T-helper 2 cell treated with Interferon-gamma antibody and Interleukin-4, amounts not matched to agents 100 ng/mL and 5 ng/mL, for 36 hours (primary cell): ENCODE results near the gene ISYNA1. TPM values are rescaled to one million over a fixed set of nuclear protein-coding genes. Genes with fewer than 3 reads are reported as not detected.
"Not testable (repeated sequence)": the region's sequence is repeated elsewhere in the genome, so short reads cannot be mapped to it uniquely, and the experiment has no call there.

Experiments
- intact Hi-C: fragments of 100-400 bp; cut with micrococcal nuclease; formaldehyde crosslinking; loops from one replicate; pipeline ENCODE4 v1.15.1; 2023
- total RNA-seq: library from RNA; stranded (reverse); gene quantifications from 2 replicates; pipeline ENCODE4 v1.2.3, GENCODE V29; 2022

The ISYNA1 gene
- total RNA-seq, 1 donor from 2014 or later = 26.0 TPM

DNA sequence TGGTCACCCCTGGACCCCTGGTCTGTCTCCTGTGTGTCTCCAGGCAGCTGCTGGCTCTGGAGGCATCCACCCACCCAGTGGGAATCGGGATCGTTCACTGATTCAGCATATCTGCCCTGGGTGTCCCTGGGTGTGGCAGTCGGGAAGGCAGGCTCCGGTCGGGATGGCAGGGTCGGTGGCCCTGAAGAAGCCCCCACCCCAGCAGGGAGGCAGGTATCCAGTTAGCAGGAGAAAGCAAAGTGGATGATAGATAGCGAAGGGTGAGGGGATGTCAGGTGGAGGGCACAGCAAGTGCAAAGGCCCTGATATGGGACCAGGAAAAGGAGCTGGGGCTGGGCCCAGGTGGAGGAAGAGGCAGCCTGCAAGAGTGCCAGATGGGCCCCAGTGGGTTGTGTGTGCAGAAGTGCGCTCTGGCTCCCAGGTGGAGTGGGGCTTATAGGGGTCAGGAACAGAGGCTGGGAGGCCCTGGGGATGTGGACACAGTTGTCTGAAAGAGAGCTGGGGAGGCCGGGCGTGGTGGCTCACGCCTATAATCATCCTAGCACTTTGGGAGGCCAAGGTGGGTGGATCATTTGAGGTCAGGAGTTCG is 16.5 kb downstream of the ISYNA1 start:
- intact Hi-C loops = no loop called here

- intact Hi-C loops = no loop called here
Measured at GRCh38 chr19:18420930-18421329, 17.0 kb downstream of the ISYNA1 start.

GRCh38 chr19:18419699-18420460 is 18.1 kb downstream of the ISYNA1 start:
- intact Hi-C loops = loop anchor here (1.0 to 5.0 kb wide), 4 partner anchors 9 to 218 kb away; partner anchors contain the start of genes LSM4 and RAB3A

- intact Hi-C loops = loop anchor here (1.0 to 5.0 kb wide), 4 partner anchors 10 to 217 kb away; partner anchors contain the start of genes LSM4 and RAB3A
Measured at GRCh38 chr19:18419195-18419698, 18.7 kb downstream of the ISYNA1 start, which contains the start of gene SSBP4. Gene SSBP4 (plus strand): TSS chr19:18419398. CDS start chr19:18419649, 251 bp downstream.

- intact Hi-C loops = loop anchor here (1.0 to 5.0 kb wide), 4 partner anchors 11 to 216 kb away; partner anchors contain the start of genes LSM4 and RAB3A
Measured at GRCh38 chr19:18418483-18419194, 19.3 kb downstream of the ISYNA1 start.

DNA sequence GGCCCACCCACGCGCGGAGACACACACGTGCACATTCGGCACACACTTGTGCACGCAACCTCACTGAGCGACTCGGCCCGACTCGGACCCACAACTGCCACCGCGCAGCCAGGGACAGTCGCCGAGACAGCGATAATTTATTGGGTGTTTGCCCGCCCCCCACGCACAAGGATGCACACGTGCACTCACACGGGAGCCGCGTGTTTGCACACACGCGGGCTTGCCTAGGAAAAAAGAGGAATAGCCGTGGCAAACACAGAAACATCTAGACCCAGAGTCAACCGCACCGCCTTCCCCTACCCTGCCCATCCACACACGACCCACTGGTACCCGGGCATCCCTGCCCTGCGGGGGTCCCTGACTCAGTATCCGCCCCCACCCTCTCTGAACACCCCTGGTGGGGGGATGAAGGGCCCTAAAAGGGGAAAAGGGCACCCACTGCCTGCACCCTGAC is 19.9 kb downstream of the ISYNA1 start:
- intact Hi-C loops = loop anchor here (5.0 kb wide), 3 partner anchors 96 to 216 kb away; partner anchors contain the start of genes LSM4 and RAB3A

DNA sequence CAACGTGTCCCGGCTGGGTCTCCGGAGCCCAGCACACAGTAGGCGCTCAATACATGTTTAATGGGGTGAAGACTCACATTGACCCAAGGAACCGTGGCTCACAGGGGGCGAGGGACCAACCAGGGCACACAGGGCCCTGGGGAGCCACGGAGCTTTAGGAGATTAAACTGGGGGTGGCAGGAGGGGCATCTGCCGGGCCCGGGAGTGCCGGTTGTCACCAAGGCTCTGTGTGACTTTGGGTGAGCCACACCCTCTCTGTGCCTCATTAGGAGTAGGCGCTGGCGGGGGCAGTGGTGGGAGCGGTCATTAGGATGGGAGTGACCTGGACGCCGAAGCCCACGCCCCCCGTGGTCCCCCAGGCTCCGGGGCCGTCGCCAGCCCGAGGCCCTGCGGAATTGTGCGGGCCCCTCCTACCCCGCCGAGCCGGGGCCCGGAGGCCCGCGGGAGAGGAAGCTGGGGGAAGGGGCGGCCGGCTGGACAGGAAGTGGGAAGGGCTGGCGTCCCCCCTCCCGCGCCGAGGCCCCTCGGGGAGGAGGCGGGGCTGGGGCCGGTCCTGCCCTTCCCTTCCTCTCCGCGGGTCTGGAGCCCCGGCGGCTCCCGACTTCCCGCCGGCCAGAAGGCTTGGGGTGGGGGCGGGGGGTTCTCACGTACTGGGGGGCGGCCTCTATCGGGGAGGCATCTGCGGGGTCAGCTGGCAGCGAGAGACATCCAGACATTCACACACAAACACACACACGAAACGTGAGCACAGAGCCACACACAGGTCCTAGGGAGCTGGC is 20.5 kb downstream of the ISYNA1 start:
- intact Hi-C loops = loop anchor here (5.0 kb wide), 3 partner anchors 95 to 215 kb away; partner anchors contain the start of genes LSM4 and RAB3A

GRCh38 chr19:18416778-18417249 is 21.1 kb downstream of the ISYNA1 start:
- intact Hi-C loops = loop anchor here (5.0 kb wide), 3 partner anchors 95 to 215 kb away; partner anchors contain the start of genes LSM4 and RAB3A

DNA sequence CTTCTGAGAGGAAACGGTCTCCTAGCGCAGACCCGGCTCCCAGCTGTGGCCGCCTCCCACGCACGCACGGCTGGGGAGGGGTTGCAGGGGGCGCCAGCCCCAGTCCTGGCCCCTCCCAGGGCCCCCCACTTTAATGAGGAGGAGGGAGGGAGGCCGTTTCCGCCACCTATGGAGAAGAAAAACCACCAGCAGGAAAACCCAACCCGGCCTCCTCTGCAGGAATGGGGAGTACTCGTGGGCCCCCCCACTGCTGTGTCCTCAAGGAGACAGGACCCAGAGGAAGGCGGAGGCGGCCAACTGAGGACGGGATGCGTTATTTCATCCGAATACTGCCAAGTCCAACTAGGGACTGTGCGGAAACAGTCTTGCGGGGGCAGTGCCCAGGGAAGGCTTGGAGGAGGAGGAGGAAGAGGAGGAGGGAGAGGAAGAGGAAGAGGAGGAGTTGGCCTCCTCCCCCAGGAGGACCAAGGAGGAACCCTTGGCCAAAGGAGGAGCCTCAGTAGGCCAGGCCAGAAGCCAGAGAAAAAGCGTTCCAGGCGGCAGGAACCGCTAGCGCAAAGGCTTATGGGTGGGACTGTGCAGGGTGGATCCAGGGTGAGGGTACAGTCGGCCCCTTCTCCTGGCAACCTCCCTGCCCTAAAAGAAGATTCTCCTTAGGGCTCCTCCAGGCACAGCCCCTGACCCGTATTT is 22.6 kb downstream of the ISYNA1 start:
- intact Hi-C loops = loop anchor here (5.0 kb wide), 3 partner anchors 93 to 213 kb away; partner anchors contain the start of genes LSM4 and RAB3A

- intact Hi-C loops = loop anchor here (5.0 kb wide), 4 partner anchors 72 to 212 kb away; partner anchors contain the start of genes LSM4, PGPEP1 and RAB3A
Measured at GRCh38 chr19:18414504-18415177, 23.3 kb downstream of the ISYNA1 start.

DNA sequence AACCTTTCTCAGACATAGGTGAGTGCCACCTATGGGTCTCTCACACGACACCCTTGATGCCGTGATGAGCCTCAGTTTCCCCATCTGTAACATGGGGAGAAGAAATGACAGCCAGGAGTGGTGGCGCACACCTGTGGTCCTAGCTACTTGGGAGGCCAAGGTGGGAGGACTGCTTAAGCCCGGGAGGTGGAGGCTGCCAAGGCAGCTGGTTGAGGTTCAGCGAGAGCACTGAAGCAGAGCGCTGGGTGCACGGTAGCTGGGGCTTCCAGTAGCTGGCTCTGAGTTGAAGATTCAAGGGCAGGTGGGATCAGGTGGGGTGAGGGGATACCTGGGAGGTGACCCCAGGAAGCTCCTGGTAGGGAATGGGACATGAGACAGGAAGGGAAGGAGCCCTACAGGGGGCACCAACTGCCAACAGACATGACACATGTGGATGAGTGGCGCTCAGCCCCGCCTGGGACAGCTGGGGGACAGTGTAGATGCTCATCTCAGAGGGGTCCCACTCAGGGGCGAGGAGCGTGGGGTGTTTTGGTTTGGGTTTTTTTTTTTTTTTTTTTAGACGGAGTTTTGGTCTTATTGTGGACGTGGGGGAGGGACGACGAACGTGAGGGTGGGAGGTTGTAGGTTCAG is 25.2 kb downstream of the ISYNA1 start:
- intact Hi-C loops = loop anchor here (5.0 kb wide), 1 partner anchor 70 kb away; the partner anchor contains the start of gene PGPEP1

DNA sequence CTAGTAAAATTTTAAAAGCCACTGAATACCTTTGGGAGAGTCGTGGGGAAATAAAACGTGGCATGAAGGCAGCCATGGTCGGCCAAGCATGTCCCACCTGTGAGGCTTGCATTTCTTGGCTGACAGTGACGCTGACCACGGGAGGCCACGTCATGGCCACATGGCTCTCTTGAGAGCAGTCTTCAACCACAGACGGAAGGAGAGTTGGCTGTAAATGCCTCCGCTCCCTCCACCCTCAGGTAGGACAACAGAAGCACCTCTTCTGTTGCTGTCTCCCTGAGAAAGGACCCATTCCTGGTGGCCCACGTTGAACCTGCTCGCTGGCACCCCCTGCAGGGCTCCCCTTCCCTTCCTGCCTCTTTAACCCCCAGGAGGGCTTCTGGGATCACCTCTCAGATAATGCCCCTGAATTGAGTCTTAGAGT is 29.9 kb downstream of the ISYNA1 start:
- intact Hi-C loops = no loop called here

GRCh38 chr19:18406749-18407148 is 31.2 kb downstream of the ISYNA1 start:
- intact Hi-C loops = no loop called here

DNA sequence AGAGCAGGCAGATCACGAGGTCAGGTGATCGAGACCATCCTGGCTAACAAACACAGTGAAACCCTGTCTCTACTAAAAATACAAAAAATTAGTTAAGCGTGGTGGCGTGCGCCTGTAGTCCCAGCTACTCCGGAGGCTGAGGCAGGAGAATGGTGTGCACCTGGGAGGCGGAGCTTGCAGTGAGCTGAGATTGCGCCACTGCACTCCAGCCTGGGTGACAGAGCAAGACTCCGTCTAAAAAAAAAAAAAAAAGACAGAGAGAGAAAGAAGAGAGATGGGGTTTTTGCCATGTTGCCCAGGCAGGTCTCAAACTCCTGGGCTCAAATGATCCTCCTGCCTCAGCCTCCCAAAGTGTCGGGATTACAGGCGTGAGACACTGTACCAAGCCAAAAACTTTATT is 32.2 kb downstream of the ISYNA1 start:
- intact Hi-C loops = not testable (repeated sequence)

- intact Hi-C loops = not testable (repeated sequence)
Measured at GRCh38 chr19:18402455-18403248, 35.3 kb downstream of the ISYNA1 start.

DNA sequence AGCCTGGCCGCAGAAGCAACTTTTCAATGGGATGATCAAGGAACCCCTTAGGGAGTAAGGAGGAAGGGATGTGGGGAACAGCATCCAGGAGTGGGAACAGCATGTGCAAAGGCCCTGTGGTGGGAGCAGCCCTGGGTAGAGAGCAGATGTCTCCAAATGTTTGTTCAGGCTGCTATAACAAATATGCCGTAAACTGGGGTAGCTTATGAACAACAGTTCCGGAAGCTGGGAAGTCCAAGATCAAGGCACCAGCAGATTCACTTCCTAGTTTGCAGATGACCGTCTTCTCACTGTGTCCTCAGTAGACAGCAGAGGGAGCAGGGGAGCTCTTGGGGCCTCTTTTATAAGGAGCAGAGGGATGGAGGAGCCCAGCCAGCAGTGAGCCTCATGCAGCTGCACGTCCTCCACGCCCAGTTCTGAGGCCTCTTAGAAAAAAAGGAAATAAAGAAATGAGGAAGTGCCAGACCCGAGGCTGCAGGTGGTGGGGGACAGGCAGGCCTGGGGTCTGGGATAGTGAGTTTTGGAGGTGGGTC is 36.3 kb downstream of the ISYNA1 start:
- intact Hi-C loops = no loop called here

DNA sequence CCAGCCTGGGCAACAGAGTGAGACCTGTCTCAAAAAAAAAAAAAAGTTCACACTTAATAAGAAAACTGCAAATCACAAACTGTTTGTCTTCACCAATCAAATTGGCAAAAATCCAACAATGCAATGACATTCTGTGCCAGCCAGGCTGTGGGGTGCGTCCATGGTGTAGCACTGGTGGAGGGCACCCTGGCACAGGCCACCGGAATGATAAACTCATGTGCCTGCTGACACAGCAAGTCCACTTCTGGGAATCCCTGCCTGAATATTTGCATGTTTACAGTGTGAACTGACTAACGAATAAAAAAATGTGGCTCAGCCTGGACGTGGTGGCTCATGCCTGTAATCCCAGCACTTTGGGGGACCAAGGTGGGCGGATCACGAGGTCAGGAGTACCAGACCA is 38.9 kb downstream of the ISYNA1 start:
- intact Hi-C loops = no loop called here
